ENCODE data around the gene BCL2L12.

The BCL2L12 gene

GRCh38 chr19:49676136-49676783 lies 10.5 kb downstream of the BCL2L12 start:
- Histone ChIP-seq H3K4me2 (ENCODE audit: low read depth, low read length, poor library complexity, severe bottlenecking) (peak overlapping the region; percentile 97), H3F3A (ENCODE audit: insufficient read depth) (peaks cover 35% of the 10 kb centered on the region), H2AFZ (ENCODE audit: low read depth, low read length, severe bottlenecking) (peak overlapping the region; percentile 28)

GRCh38 chr19:49676784-49677230 lies 11.1 kb downstream of the BCL2L12 start:
- H3F3A ChIP-seq (ENCODE audit: insufficient read depth), result peaks cover 32% of the 10 kb centered on the region
- no peaks in the 10 kb centered on the region for H3K9me3 ChIP-seq (ENCODE audit: insufficient read depth, low read length)
- H4K20me1 ChIP-seq (ENCODE audit: low read depth, low read length), result peaks cover 5% of the 10 kb centered on the region; the same call in 1 of the 2 replicates
- peaks cover 7% of the 10 kb centered on the region for H3K36me3 ChIP-seq (ENCODE audit: low read length)
- H3K9me2 ChIP-seq (replicated peaks; ENCODE audit: insufficient read depth, low read length), result no peaks in the 10 kb centered on the region
- H3K4me3 ChIP-seq (ENCODE audit: insufficient read depth, low read length, poor library complexity, severe bottlenecking), result peak overlapping the region; percentile 85
- peak overlapping the region; percentile 97 for H3K9ac ChIP-seq (ENCODE audit: low read length)
- TF ChIP-seq EZH2phosphoT487 (conservative IDR thresholded peaks at IDR 0.05; ENCODE audit: low read length), result no peak
- TF ChIP-seq, protein P1, sequence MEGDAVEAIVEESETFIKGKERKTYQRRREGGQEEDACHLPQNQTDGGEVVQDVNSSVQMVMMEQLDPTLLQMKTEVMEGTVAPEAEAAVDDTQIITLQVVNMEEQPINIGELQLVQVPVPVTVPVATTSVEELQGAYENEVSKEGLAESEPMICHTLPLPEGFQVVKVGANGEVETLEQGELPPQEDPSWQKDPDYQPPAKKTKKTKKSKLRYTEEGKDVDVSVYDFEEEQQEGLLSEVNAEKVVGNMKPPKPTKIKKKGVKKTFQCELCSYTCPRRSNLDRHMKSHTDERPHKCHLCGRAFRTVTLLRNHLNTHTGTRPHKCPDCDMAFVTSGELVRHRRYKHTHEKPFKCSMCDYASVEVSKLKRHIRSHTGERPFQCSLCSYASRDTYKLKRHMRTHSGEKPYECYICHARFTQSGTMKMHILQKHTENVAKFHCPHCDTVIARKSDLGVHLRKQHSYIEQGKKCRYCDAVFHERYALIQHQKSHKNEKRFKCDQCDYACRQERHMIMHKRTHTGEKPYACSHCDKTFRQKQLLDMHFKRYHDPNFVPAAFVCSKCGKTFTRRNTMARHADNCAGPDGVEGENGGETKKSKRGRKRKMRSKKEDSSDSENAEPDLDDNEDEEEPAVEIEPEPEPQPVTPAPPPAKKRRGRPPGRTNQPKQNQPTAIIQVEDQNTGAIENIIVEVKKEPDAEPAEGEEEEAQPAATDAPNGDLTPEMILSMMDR (IDR thresholded peaks at IDR 0.05; ENCODE audit: insufficient read depth, low read length, poor library complexity, severe bottlenecking), result no peak
- H3K4me2 ChIP-seq (ENCODE audit: low read depth, low read length, poor library complexity, severe bottlenecking), result peak overlapping the region; percentile 70
- no peaks in the 10 kb centered on the region for H3K27me3 ChIP-seq (ENCODE audit: low read length)
- H3K79me2 ChIP-seq (ENCODE audit: insufficient read depth, low read length), result peaks cover 43% of the 10 kb centered on the region
- H2AFZ ChIP-seq (ENCODE audit: low read depth, low read length, severe bottlenecking), result no peak overlapping the region
- H3K27ac ChIP-seq (ENCODE audit: low read depth, low read length), result peak overlapping the region; percentile 88

More at GRCh38 chr19:49676136-49676783, 10.5 kb downstream of the BCL2L12 start:
- peaks cover 40% of the 10 kb centered on the region for H3K79me2 ChIP-seq (ENCODE audit: insufficient read depth, low read length)
- no peaks in the 10 kb centered on the region for H3K9me2 ChIP-seq (replicated peaks; ENCODE audit: insufficient read depth, low read length)
- H3K27ac ChIP-seq (ENCODE audit: low read depth, low read length), result peak overlapping the region; percentile 96
- TF ChIP-seq EZH2phosphoT487 (conservative IDR thresholded peaks at IDR 0.05; ENCODE audit: low read length), result no peak
- TF ChIP-seq, protein P1 (IDR thresholded peaks at IDR 0.05; ENCODE audit: insufficient read depth, low read length, poor library complexity, severe bottlenecking), result no peak
- peaks cover 5% of the 10 kb centered on the region; the same call in 1 of the 2 replicates for H3K36me3 ChIP-seq (ENCODE audit: low read length)
- H3K27me3 ChIP-seq (ENCODE audit: low read length), result no peaks in the 10 kb centered on the region
- H4K20me1 ChIP-seq (ENCODE audit: low read depth, low read length), result peaks cover 5% of the 10 kb centered on the region; the same call in 1 of the 2 replicates
- no peaks in the 10 kb centered on the region for H3K9me3 ChIP-seq (ENCODE audit: insufficient read depth, low read length)
- H3K4me3 ChIP-seq (ENCODE audit: insufficient read depth, low read length, poor library complexity, severe bottlenecking), result peak overlapping the region; percentile 95
- peak overlapping the region; percentile 88 for H3K9ac ChIP-seq (ENCODE audit: low read length)

- Histone ChIP-seq H3K36me3 (ENCODE audit: low read length) (peaks cover 13% of the 10 kb centered on the region), H3K9me2 (replicated peaks; ENCODE audit: insufficient read depth, low read length) (no peaks in the 10 kb centered on the region), H3K27me3 (ENCODE audit: low read length) (no peaks in the 10 kb centered on the region), H3K27ac (ENCODE audit: low read depth, low read length) (peak within 1 kb of the TSS; percentile 96), H3K4me2 (ENCODE audit: low read depth, low read length, poor library complexity, severe bottlenecking) (peak within 1 kb of the TSS; percentile 97), H3K4me3 (ENCODE audit: insufficient read depth, low read length, poor library complexity, severe bottlenecking) (peak within 1 kb of the TSS; percentile 95), H3K9ac (ENCODE audit: low read length) (peak within 1 kb of the TSS; percentile 97), H2AFZ (ENCODE audit: low read depth, low read length, severe bottlenecking) (peak within 1 kb of the TSS; percentile 28), H3K9me3 (ENCODE audit: insufficient read depth, low read length) (no peaks in the 10 kb centered on the region), H4K20me1 (ENCODE audit: low read depth, low read length) (peaks cover 5% of the 10 kb centered on the region; the same call in 1 of the 2 replicates), H3F3A (ENCODE audit: insufficient read depth) (peaks cover 28% of the 10 kb centered on the region), H3K79me2 (ENCODE audit: insufficient read depth, low read length) (peaks cover 49% of the 10 kb centered on the region)
- no peak for TF ChIP-seq EZH2phosphoT487 (conservative IDR thresholded peaks at IDR 0.05; ENCODE audit: low read length)
- TF ChIP-seq, protein P1 (IDR thresholded peaks at IDR 0.05; ENCODE audit: insufficient read depth, low read length, poor library complexity, severe bottlenecking), result no peak
Measured at GRCh38 chr19:49677231-49677900, 11.6 kb downstream of the BCL2L12 start, which contains the start of gene PRMT1. Gene PRMT1 (plus strand): TSS chr19:49677271. CDS start chr19:49677281, 10 bp downstream.
